GM21447 (cell line): ENCODE data around the gene NVL.

Experiments
- ATAC-seq: cut with Tn5 transposase; IDR thresholded peaks from one replicate; pipeline ENCODE4 v1.9.1; 2021; ENCODE audit not compliant: unreplicated experiment

Gene NVL

GRCh38 chr1:224201383-224201782, 128.6 kb downstream of the NVL start:
- ATAC-seq, result no peak

- no peak for ATAC-seq
These were observed 130.3 kb downstream of the NVL start for GRCh38 chr1:224199679-224200078.

GRCh38 chr1:224198572-224198971, 131.4 kb downstream of the NVL start:
- no peak for ATAC-seq

GRCh38 chr1:224196813-224197600, 133.0 kb downstream of the NVL start:
- no peak for ATAC-seq

- ATAC-seq, result no peak
These were observed 136.5 kb downstream of the NVL start for GRCh38 chr1:224193319-224193966.

- no peak for ATAC-seq
These were observed 137.7 kb downstream of the NVL start for GRCh38 chr1:224192082-224192788.

GRCh38 chr1:224189561-224189960, 140.4 kb downstream of the NVL start:
- ATAC-seq, result no peak

GRCh38 chr1:224188286-224188685, 141.7 kb downstream of the NVL start:
- no peak for ATAC-seq

- no peak for ATAC-seq
These were observed 144.8 kb downstream of the NVL start for GRCh38 chr1:224185208-224185607.

- ATAC-seq, result peak; percentile 41
These were observed 146.2 kb downstream of the NVL start for GRCh38 chr1:224183591-224184312.

GRCh38 chr1:224182866-224183590, 146.9 kb downstream of the NVL start, which contains the start of gene DEGS1:
Gene DEGS1 (plus strand): TSS chr1:224183240. CDS start chr1:224183337, 97 bp downstream.
- peak; percentile 64 for ATAC-seq

GRCh38 chr1:224182057-224182865, 147.7 kb downstream of the NVL start:
- ATAC-seq, result peak; percentile 41

GRCh38 chr1:224181453-224181810, 148.5 kb downstream of the NVL start:
- no peak for ATAC-seq

GRCh38 chr1:224180783-224181452, 149.1 kb downstream of the NVL start:
- ATAC-seq, result no peak

- ATAC-seq, result no peak
These were observed 151.1 kb downstream of the NVL start for GRCh38 chr1:224178894-224179293.

GRCh38 chr1:224177356-224177999, 152.5 kb downstream of the NVL start:
- no peak for ATAC-seq
